AG10803 (cell line): Measurements from ENCODE around the gene CCDC85B.

Source experiments
- DNase-seq: peaks from one replicate; pipeline ENCODE4 v3.0.0; 2010; ENCODE audit warnings: low read depth
- H3K4me3 ChIP-seq: 2 replicates; pipeline ENCODE4 v1.5.1; 2011; ENCODE audit warnings: mild to moderate bottlenecking, low read length, control low read depth
- CTCF ChIP-seq: conservative IDR thresholded peaks from 2 replicates; pipeline ENCODE4 v1.5.1; 2011; ENCODE audit warnings: mild to moderate bottlenecking, low read length, control low read depth, inconsistent platforms

CCDC85B gene

GRCh38 chr11:65899356-65900124, 9.1 kb downstream of the CCDC85B start:
- peak; percentile 79 for DNase-seq
- peak overlapping the region; percentile 96 for H3K4me3 ChIP-seq
- no peak for TF ChIP-seq CTCF

- peak within 1 kb of the TSS; percentile 96 for H3K4me3 ChIP-seq
- TF ChIP-seq CTCF: no peak
- peak; percentile 97 for DNase-seq
These were observed 9.8 kb downstream of the CCDC85B start, which contains the start of gene FOSL1 for GRCh38 chr11:65900125-65900898. TSS of gene FOSL1 (minus strand) at chr11:65900388. CDS start at chr11:65900339, 49 bp downstream.

GRCh38 chr11:65900899-65901180, 10.4 kb downstream of the CCDC85B start:
- no peak for DNase-seq
- H3K4me3 ChIP-seq: peak overlapping the region; percentile 43; the same call in 1 of the 2 replicates
- TF ChIP-seq CTCF: no peak

- peak overlapping the region; percentile 12; the same call in 1 of the 2 replicates for H3K4me3 ChIP-seq
- peak; percentile 93 for DNase-seq
- TF ChIP-seq CTCF: no peak
These were observed 12.6 kb downstream of the CCDC85B start for GRCh38 chr11:65903068-65903481.

GRCh38 chr11:65903715-65904114, 13.2 kb downstream of the CCDC85B start:
- H3K4me3 ChIP-seq: no peak overlapping the region
- no peak for TF ChIP-seq CTCF
- DNase-seq: no peak

GRCh38 chr11:65906602-65907001, 16.1 kb downstream of the CCDC85B start:
- DNase-seq: no peak
- TF ChIP-seq CTCF: no peak

GRCh38 chr11:65907878-65908277, 17.4 kb downstream of the CCDC85B start:
- no peak overlapping the region for H3K4me3 ChIP-seq
- TF ChIP-seq CTCF: no peak
- DNase-seq: no peak

More at GRCh38 chr11:65906602-65907001, 16.1 kb downstream of the CCDC85B start:
- no peak overlapping the region for H3K4me3 ChIP-seq
